GM21619 (cell line): Measurements from ENCODE around the gene ESYT3.

Experiments used
- ATAC-seq: cut with Tn5 transposase; IDR thresholded peaks from one replicate; pipeline ENCODE4 v1.9.1; 2021; ENCODE audit not compliant: unreplicated experiment

Gene ESYT3, protein sequence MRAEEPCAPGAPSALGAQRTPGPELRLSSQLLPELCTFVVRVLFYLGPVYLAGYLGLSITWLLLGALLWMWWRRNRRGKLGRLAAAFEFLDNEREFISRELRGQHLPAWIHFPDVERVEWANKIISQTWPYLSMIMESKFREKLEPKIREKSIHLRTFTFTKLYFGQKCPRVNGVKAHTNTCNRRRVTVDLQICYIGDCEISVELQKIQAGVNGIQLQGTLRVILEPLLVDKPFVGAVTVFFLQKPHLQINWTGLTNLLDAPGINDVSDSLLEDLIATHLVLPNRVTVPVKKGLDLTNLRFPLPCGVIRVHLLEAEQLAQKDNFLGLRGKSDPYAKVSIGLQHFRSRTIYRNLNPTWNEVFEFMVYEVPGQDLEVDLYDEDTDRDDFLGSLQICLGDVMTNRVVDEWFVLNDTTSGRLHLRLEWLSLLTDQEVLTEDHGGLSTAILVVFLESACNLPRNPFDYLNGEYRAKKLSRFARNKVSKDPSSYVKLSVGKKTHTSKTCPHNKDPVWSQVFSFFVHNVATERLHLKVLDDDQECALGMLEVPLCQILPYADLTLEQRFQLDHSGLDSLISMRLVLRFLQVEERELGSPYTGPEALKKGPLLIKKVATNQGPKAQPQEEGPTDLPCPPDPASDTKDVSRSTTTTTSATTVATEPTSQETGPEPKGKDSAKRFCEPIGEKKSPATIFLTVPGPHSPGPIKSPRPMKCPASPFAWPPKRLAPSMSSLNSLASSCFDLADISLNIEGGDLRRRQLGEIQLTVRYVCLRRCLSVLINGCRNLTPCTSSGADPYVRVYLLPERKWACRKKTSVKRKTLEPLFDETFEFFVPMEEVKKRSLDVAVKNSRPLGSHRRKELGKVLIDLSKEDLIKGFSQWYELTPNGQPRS

DNA sequence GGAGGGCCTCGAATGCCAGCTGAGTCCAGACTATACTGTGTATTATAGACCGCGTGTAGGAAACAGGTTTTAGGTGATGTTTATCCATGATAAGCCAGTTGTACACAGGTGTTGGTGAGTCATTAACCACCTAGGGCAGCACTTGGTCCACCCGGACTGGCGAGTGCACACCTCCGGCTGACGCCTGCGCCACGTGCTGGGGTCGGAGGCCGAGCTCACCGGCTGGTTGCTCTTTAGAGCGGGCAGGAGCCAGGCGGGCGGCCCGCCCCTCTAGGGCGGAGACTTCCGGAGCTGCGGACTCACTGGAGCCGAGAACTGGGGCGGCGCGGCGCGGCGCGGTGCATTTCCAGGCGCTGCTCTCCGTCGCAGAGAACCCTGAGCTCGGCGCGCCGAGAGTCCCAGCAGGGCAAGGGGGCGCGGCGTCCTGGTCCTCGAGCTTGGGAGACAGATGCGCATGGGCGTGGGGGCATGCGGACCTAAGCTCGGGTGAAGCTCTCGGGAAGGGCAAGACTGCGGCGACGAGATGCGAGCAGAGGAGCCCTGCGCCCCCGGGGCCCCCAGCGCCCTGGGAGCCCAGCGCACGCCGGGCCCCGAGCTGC is at the start of gene ESYT3:
ESYT3 (plus strand) TSS at position 341 of the 599 bp plus-strand sequence; CDS start at position 524, 183 bp downstream.
- no peak for ATAC-seq

DNA sequence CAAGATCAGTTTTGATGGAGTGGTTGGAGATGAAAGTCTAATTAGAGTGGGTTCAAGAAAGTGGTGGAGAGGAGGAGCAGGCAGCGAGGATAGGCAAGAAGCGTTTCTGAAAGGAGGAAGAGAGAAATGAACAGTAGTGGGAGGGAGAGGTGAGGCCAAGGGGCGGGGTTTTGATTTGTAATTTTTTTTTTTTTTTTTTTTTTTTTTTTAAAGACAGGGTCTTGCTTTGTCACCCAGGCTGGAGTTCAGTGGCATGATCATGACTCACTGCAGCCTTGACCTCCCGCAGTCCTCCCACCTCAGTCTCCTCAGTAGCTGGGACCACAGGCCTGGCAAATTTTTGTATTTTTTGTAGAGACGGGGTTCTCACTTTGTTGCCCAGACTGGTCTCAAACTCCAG is 49.4 kb upstream of the ESYT3 start:
- ATAC-seq, result no peak

DNA sequence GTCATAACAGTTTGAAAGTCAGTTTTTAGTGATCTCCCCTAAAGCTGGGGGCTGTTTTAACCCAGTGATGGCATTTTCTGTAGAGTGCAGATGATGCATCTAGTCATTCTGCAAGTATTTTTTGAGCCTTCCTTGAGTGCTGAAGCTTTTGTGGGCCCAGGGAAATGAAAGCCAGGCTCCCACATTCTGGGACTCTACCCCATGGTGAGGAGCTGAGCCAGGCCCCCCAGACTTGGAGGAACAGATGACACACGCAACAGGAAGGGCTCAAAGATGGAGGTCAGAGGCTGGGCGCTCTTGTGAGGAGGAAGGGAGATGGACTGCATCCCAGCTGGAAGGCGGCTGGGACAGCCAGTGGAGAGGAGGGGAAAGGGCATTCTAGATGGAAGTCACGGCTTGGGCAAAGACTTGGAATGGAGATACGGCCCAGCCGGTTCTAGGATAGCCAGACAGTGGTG is 45.2 kb upstream of the ESYT3 start:
- ATAC-seq, result no peak

DNA sequence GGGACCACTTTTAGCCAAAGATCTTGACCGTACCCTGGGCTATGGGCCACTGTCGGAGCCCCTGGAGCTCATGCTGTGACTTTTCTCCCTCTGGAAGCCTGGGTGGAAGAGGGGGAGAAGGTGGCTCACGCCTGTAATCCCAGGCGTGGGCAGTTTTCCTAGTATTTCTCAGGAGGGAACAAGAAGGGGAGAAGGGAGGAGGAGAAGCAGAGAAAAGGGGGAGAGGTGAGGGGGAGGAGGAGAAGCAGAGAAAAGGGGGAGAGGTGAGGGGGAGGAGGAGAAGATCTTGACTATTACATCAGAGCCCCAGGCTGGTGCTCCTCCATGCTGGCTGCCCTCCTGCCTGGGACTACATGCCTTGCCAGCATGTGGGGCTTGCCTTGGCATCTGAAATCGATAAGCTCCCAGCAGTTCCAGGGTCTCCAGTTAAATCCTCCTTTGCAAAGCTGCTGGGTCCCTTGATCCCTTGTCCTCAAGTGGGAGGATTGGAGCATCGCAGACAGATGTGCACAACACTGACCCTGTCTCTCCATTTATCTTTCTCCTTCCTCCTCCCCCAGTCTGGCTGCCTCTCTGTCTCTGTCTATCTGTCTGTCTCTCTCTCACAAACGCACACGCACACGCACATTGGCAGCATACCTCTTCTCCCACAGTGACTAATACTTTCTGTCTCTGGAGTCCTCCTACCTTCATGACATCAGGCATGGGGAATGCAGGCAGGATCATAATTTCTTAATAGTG is 44.4 kb upstream of the ESYT3 start:
- no peak for ATAC-seq

DNA sequence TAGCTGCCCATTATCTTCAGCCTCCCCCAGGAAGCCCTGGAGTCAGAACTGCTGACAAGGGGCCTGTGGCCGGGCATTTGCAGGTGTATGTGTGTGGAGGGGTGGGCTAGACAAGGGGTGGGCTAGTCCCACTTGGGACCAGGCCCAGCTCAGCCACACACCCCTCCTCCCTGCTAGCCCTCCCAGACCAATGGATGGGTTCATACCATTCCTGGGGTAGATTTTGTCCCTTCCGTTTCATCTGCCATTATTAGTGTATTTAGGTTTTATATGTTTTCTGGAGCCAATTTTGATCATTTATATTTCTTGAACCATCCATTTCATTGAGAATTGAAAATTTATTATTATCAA is 43.9 kb upstream of the ESYT3 start:
- ATAC-seq, result no peak

DNA sequence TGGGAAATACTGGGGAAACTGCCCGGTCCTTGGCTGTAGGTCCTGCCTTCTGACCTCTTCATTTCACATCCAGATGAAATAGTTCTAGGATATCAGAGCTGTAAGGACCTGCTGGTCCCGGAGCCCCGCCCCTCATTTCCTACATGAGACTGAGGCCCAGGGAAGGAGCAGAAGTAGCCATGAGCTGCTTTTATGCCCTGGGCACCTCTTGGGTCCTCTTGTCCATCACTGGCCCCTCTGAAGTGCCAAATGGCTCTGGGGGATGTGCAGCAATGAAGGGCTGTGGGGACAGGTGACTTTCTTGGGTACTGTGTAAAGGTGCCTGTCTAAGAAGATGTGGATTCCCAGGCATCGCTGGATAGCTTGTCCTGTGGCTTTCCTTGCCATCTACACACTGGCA is 40.3 kb upstream of the ESYT3 start:
- ATAC-seq, result no peak

DNA sequence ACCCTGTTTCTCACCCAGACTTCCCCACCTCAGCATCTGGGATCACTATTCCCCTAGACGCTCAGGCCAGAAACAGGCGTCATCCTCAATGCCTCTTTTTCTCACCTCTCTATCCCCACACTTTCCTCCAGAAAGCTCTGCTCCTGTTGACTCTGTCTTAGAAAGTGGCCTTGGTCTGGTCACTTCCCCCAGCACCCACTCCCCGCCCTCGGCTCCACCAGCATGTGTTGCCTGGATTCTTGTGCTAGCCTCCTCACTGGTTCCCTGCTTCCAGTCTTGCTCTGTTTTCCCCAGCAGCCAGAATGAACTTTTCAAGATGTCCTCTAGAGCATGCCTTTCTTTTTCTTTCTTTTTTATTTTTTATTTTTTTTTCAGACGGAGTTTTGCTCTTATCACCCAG is 39.7 kb upstream of the ESYT3 start:
- no peak for ATAC-seq

DNA sequence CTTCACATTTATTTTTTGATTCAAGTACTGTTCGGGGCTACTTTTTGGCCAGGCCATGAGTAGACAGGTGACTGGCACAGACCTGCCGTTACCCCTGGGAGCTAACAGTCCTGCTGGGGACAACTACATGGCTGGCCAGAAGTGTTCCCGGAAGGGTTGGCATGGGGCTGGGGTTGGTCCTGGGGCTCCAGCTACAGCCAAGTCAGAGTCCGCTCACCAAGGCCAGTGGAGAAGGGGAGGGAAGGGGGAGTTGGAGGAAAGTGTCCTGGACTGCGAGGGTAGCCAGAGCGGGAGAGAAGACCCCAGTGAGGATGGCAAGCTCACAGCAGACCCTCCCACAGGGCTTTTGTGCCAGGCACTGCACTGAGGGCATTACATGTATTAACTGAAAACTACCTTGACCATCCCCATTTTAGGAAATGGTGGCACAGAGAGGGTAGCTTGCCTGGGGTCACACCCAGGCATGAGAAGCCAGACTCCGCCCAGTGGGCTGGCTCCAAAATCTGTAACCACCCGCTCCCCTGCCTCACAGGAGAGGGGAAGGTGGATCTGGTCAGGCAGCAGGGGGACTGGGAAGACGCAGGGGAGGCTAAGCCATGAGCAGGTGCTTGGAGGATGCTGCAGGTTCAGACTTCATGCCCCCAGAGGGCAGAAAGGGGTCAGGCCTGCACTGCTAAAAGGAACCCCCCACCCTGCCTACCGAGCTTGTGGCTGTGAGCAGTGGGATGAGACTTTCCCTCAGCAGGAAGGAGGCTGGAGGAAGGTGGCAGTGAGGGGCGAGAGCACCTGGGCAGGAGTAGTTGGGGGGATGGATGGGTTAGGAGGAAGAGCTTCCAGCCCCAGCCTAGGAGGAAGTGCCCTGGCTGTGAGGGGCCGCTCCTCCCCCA is 38.3 kb upstream of the ESYT3 start:
- no peak for ATAC-seq

DNA sequence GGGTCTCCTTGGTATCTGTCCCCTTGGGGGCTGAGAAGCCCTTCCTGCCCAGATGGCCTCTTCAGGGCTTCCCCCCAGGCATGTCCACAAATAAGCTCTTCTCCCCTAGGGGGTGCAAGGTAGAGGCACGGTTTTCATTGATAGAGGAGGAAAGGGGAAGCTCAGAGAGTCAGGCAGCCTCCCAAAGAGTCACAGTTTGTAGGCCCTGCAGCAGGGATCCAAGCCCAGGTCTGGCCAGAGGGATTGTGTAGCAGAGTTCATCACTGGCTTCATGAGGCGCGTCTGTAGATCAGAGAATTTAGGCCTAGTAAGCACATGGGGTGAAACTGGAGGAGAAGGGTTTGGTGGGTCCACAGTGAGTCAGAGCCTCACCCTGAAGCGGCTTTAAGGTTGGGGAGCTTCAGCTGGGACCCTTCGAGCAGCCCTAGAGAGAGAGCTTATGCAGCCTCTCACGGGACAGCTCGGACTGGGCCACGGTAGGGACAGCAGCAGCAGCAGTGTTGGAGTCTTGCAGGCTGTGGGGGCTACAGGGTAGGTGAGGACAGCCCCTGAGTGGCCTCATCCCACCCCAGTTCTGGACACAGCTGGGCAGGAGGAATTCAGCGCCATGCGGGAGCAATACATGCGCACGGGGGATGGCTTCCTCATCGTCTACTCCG is 37.5 kb upstream of the ESYT3 start:
- ATAC-seq, result no peak

DNA sequence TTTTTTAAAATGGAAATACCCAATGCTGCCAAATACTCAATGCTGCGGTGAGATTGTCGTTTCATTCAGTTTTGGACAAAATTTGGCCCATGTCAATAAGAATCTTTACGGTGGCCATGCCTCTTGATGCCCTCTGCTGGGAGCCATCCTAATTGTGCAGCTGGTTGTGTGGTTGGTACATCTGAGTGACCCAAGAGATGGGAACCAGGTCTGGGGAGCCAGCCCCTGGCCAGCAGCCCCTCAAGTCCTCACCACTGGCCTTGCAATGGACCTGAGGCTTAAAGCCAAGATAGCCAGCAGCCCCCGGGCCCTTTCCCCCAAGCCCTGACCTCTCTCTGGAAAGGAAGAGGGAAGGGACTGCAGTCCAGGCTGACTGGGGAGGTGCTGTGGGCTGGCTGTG is 36.4 kb upstream of the ESYT3 start:
- no peak for ATAC-seq

DNA sequence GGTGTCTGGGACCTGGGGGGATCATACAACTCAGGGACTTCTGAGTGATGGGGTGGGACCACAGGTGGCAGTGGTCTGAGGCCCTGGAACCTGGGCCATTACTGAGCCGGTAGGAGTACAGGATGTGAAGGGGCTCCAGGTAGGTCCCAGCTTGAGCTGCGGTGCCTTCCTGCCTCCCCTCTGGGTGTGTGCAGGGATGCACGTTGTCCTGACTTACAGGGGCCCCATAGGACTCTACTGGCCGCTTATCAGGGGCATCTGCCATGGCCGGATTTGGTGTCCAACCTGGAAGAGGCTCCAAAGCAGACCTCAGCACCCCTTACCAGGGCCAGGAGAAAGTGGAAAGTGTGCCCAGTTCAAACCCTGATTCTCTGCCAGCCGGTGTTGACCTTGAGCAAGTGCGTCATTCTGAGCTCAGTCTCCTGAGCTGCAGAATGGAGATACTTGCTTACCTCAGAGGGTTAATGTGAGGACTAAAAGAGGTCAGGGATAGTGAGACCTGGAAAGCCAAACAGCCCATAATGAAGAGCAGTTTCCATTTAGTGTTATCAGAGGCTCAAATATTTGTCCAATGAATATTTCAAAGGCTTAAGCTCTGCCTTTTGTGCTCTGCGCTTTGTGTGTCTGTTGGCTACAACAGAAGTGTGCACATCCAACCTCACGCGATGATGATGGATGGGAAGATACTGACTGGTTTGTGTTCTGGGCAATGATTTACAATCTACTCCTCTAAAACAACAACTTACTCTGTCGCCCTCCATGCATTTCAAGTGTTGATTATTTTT is 35.4 kb upstream of the ESYT3 start:
- ATAC-seq, result no peak

DNA sequence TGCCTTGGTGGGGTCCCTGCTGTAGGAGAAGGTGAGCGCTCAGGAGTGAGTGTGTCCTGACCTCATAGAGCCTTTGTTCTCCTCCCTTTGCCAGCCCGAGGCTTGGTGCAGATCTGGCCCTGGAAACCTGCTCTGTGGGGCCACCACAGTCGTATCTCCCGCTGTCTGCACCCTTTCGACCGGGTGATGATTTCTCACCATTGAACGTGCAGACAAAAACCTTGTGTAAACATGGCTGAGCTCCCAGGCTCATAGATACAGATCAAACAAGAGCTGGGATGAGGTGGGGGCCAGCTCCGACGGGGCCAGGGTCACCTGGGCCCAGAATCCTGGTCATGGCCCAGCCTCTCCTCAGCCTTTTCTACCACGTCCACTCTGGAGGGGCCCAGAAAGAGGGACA is 34.6 kb upstream of the ESYT3 start:
- no peak for ATAC-seq

DNA sequence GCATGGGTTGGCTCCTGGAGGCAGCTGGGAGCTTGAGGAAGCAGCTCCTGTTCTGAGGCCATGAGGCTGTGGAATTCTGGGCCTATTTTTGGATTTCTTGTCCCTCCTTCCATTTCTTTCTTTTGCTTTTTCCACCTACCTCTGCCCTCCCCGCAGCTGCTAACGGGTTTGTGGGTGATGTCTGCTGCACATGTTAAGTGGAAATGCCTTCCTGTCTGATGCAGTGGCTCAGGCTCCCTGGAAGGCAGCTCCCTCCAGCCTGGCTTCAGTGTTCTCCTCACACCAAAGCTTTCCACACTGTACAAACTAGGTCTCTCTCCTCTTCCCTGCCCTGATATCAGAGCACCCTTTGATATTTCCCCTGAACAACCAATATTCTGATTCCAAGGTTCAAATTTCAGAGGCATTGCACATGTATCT is 33.8 kb upstream of the ESYT3 start:
- no peak for ATAC-seq

DNA sequence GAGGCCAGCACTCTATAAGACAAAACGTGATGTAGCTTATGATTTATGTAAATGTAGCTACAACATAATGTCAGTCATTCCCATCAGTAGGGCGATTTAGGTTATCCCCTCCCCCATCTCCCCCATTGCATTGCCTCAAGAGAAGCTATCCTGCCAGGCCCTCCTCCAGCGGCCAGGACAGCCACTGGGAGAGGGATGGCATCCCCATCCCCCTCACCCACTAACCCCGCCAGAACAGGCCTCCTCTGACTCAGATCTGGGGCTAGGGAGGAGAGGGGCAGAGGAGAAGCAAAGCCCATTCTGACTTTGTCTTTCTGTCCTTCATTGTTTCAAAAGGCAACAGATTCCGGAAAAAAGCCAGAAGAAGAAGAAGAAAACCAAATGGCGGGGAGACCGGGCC is 32.6 kb upstream of the ESYT3 start:
- ATAC-seq, result no peak

DNA sequence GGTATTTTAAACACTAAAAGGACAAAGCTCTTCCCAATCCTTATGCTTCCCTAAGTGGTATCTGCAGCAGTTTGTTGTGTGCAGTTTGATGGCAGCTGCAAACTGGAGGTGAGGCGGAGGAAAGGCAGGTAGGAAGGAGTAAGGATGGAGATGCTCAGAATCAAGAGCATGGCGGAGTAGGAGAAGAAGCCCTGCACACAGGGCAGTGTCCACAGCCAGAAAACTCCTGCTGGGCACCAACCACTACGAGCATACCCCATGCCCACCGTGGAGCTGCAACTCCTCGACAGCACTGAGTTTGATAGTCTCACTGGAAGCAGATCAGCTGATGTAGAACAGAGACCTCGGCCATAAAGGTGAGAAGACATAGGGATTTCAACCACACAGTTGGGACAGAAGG is 30.3 kb upstream of the ESYT3 start:
- no peak for ATAC-seq

DNA sequence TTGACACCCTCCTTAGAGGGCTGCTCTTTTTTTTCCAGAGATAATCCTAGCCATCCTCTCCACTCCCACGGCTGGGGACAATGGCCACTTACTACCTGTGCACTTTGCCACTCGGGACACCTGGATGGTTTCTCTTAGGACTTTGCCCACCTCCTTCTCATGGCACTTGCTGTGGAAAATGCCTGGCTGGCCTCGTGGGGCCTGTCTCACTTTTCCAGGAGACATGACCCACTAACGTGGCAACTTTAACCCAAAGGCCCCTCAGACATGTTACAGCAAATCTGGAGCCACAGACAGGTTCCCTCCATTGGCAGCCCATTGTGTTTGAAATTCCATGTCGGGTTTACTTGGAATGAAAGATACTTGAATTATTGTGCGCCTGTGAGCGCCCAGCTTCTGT is 29.4 kb upstream of the ESYT3 start:
- ATAC-seq, result no peak

DNA sequence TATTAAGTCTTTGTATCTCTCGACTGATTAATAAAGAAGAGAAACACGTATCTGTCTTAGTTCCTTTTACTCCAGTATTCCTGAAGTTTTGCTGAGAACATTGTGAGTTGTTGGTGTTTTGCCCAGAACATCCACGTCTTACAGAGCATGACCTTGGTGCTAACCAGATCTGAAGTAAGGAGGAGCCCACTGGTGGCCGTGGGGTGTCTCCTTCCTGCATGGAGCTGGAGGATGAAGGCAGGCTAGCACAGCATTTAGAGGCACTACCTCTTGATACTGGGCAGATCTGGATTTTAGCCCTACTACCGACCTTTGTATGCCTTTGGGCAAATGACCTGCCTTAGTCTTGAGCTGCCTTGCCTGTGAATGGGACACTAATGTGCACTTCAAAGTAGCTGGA is 28.9 kb upstream of the ESYT3 start:
- no peak for ATAC-seq

DNA sequence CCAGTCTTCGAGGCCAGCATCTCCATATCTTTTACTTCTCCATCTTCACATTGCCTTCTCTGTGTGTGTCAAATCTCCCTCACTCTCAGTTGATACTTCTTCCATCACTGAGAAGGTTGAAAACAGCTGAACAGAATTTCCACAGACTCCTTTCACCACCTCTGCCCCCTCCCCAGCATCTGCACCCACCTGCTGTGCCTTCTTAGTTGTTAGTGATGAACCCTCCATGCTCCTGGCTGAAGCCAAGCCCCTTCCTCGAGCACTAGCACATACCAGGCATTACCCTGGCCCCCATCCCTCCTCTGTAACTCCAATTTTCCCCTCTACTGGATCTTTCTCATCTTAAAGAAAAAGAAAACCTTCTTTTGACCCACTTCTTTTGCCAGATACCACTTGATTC is 27.8 kb upstream of the ESYT3 start:
- ATAC-seq, result no peak
